Liver (tissue), 9 donors: ENCODE results near the gene GMPR. TPM values are rescaled to one million over a fixed set of nuclear protein-coding genes. Genes with fewer than 3 reads are reported as not detected.

Experiments used
- DNase-seq: peaks from one replicate; pipeline ENCODE4 v3.0.0-alpha.2; 2017; ENCODE audit warnings: low spot score
- H3K27ac ChIP-seq, 2 donors: one replicate each; pipeline ENCODE4 v1.7.0; 2013; ENCODE audit warnings: inconsistent platforms in 2 of 2, low read length in 2 of 2, control low read depth in 1 of 2, low read depth in 1 of 2, mild to moderate bottlenecking in 1 of 2
- H3K27me3 ChIP-seq, 4 donors: one replicate each; pipeline versions ENCODE4 v1.6.1 to v1.7.0; 2013; ENCODE audit warnings: low read length in 3 of 4, inconsistent platforms in 1 of 4, mild to moderate bottlenecking in 1 of 4, moderate library complexity in 1 of 4; ENCODE audit not compliant: control insufficient read depth in 4 of 4, insufficient read depth in 4 of 4
- H3K36me3 ChIP-seq, 4 donors: one replicate each; pipeline versions ENCODE4 v1.6.1 to v1.7.0; 2013; ENCODE audit warnings: low read length in 3 of 4, mild to moderate bottlenecking in 3 of 4, low read depth in 1 of 4, moderate library complexity in 1 of 4; ENCODE audit not compliant: control insufficient read depth in 4 of 4, insufficient read depth in 3 of 4
- H3K4me1 ChIP-seq, 4 donors: one replicate each; pipeline versions ENCODE4 v1.6.1 to v1.7.0; 2013; ENCODE audit warnings: low read length in 3 of 4, mild to moderate bottlenecking in 3 of 4, moderate library complexity in 1 of 4; ENCODE audit not compliant: control insufficient read depth in 4 of 4, insufficient read depth in 4 of 4
- H3K4me3 ChIP-seq, 3 donors: one replicate each; pipeline versions ENCODE4 v1.6.1 to v1.7.0; 2013; ENCODE audit warnings: low read length in 3 of 3, control low read depth in 1 of 3, low read depth in 1 of 3, mild to moderate bottlenecking in 1 of 3
- H3K9ac ChIP-seq, 2 donors: one replicate each; pipeline ENCODE4 v1.7.0; 2013; ENCODE audit warnings: low read length in 2 of 2, mild to moderate bottlenecking in 2 of 2, moderate library complexity in 2 of 2, control low read depth in 1 of 2, low read depth in 1 of 2
- H3K9me3 ChIP-seq, 4 donors: one replicate each; pipeline versions ENCODE4 v1.6.1 to v1.7.0; 2013; ENCODE audit warnings: low read length in 3 of 4; ENCODE audit not compliant: control insufficient read depth in 4 of 4
- CTCF ChIP-seq: fragments of 150-350 bp; IDR thresholded peaks from 2 replicates; pipeline ENCODE4 v1.5.1; 2017; ENCODE audit warnings: improper control_type of control experiment, low read depth, low read length; ENCODE audit not compliant: missing input control
- EGR1 ChIP-seq, 2 donors: IDR thresholded peaks; 2 replicates each; pipeline ENCODE4 v1.6.1; 2016 to 2018; ENCODE audit warnings: antibody characterized with exemption in 2 of 2, low read depth in 2 of 2
- FOXA1 ChIP-seq: IDR thresholded peaks from 2 replicates; pipeline ENCODE4 v1.6.1; 2016; ENCODE audit warnings: antibody characterized with exemption
- FOXA2 ChIP-seq: IDR thresholded peaks from 2 replicates; pipeline ENCODE4 v1.6.1; 2016; ENCODE audit warnings: antibody characterized with exemption
- HNF4A ChIP-seq, 2 donors: conservative IDR thresholded peaks; 2 replicates each; pipeline ENCODE4 v1.6.1; 2016; ENCODE audit warnings: antibody characterized with exemption in 2 of 2, mild to moderate bottlenecking in 2 of 2
- JUND ChIP-seq, 2 donors: IDR thresholded peaks; 2 replicates each; pipeline ENCODE4 v1.6.1; 2016; ENCODE audit warnings: antibody characterized with exemption in 2 of 2
- RAD21 ChIP-seq, 2 donors: IDR thresholded peaks; 2 replicates each; pipeline ENCODE4 v1.6.1; 2016; ENCODE audit warnings: antibody characterized with exemption in 2 of 2, mild to moderate bottlenecking in 2 of 2
- RXRA ChIP-seq, 2 donors: IDR thresholded peaks; 2 replicates each; pipeline ENCODE4 v1.6.1; 2017 to 2018; ENCODE audit warnings: antibody characterized with exemption in 2 of 2, mild to moderate bottlenecking in 1 of 2
- SP1 ChIP-seq: IDR thresholded peaks from 2 replicates; pipeline ENCODE4 v1.6.1; 2018; ENCODE audit warnings: antibody characterized with exemption, mild to moderate bottlenecking
- TAF1 ChIP-seq: conservative IDR thresholded peaks from 2 replicates; pipeline ENCODE4 v1.6.1; 2016; ENCODE audit warnings: antibody characterized with exemption, mild to moderate bottlenecking
- YY1 ChIP-seq: IDR thresholded peaks from 2 replicates; pipeline ENCODE4 v1.6.1; 2016; ENCODE audit warnings: antibody characterized with exemption, mild to moderate bottlenecking
- WGBS: extraction: QIAGEN DNeasy Blood & Tissue Kit; methylation state at CpG from one replicate; pipeline ENCODE4 v1.1.7; 2013; 5-methylcytosine and 5-hydroxymethylcytosine counted together
- polyA plus RNA-seq, 2 donors: library from polyadenylated mRNA; stranded (reverse) in 1 of 2; unstranded in 1 of 2; fragments of 200-250 nt in 1 of 2; fragments of >200 nt in 1 of 2; fragmentation: Nextera tagmentation in 1 of 2; extraction: Ambion mirVana in 1 of 2; gene quantifications; one replicate each; pipeline versions ENCODE4 v1.2.1 to v1.2.3, GENCODE V29; 2013 to 2015
- total RNA-seq, 2 donors: library from RNA; depleted of rRNA; stranded (reverse); fragments of >200 nt; gene quantifications; one replicate each; pipeline ENCODE4 v1.2.3, GENCODE V29; 2014
- TF ChIP-seq, protein P1 (sequence below): IDR thresholded peaks from 2 replicates; pipeline ENCODE4 v1.6.1; 2016; ENCODE audit warnings: antibody characterized with exemption
- TF ChIP-seq, protein P2 (sequence below): IDR thresholded peaks from 2 replicates; pipeline ENCODE4 v1.6.1; 2016; ENCODE audit warnings: antibody characterized with exemption
- TF ChIP-seq, protein P3 (sequence below): IDR thresholded peaks from 2 replicates; pipeline ENCODE4 v1.6.1; 2016; ENCODE audit warnings: antibody characterized with exemption, mild to moderate bottlenecking
- donor health status: healthy.
- donor health status: healthy.
- donor health status: healthy.
- donor health status: healthy.
- donor health status: healthy.

GMPR gene
- total and polyA plus RNA-seq, 4 donors = 2.1 to 50.2 (median 4.2) TPM

GRCh38 chr6:16338577-16339264 lies 100.3 kb downstream of the GMPR start:
- Histone ChIP-seq H3K27me3 (no peaks in the 10 kb centered on the region), H3K9me3 (no peaks in the 10 kb centered on the region), H3K4me3 (no peak overlapping the region), H3K9ac (no peak overlapping the region), H3K27ac (no peak overlapping the region), H3K4me1 (peaks cover 0 to 2% (median under 1%) of the 10 kb centered on the region in 4 donors), H3K36me3 (no peaks in the 10 kb centered on the region)
- 81% methylated on average over 10 of the region's 10 CpGs for WGBS
- DNase-seq = no peak
- TF ChIP-seq FOXA1 = no peak
- no peak for TF ChIP-seq RXRA (IDR thresholded peaks at IDR 0.05)
- TF ChIP-seq YY1 = no peak
- TF ChIP-seq SP1 = no peak
- TF ChIP-seq TAF1 = no peak
- no peak for TF ChIP-seq CTCF
- no peak for TF ChIP-seq JUND (IDR thresholded peaks at IDR 0.05)
- no peak for TF ChIP-seq HNF4A (conservative IDR thresholded peaks at IDR 0.05)
- TF ChIP-seq, protein P1, sequence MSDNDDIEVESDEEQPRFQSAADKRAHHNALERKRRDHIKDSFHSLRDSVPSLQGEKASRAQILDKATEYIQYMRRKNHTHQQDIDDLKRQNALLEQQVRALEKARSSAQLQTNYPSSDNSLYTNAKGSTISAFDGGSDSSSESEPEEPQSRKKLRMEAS = no peak
- TF ChIP-seq RAD21 (IDR thresholded peaks at IDR 0.05) = no peak
- TF ChIP-seq, protein P2, sequence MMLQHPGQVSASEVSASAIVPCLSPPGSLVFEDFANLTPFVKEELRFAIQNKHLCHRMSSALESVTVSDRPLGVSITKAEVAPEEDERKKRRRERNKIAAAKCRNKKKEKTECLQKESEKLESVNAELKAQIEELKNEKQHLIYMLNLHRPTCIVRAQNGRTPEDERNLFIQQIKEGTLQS = no peak

GRCh38 chr6:16339265-16339587 lies 100.8 kb downstream of the GMPR start:
- DNase-seq = no peak
- Histone ChIP-seq H3K27ac (no peak overlapping the region), H3K9me3 (no peaks in the 10 kb centered on the region), H3K9ac (no peak overlapping the region), H3K36me3 (no peaks in the 10 kb centered on the region), H3K4me3 (no peak overlapping the region), H3K4me1 (no peaks in the 10 kb centered on the region), H3K27me3 (no peaks in the 10 kb centered on the region)
- no peak for TF ChIP-seq TAF1
- TF ChIP-seq, protein P3, sequence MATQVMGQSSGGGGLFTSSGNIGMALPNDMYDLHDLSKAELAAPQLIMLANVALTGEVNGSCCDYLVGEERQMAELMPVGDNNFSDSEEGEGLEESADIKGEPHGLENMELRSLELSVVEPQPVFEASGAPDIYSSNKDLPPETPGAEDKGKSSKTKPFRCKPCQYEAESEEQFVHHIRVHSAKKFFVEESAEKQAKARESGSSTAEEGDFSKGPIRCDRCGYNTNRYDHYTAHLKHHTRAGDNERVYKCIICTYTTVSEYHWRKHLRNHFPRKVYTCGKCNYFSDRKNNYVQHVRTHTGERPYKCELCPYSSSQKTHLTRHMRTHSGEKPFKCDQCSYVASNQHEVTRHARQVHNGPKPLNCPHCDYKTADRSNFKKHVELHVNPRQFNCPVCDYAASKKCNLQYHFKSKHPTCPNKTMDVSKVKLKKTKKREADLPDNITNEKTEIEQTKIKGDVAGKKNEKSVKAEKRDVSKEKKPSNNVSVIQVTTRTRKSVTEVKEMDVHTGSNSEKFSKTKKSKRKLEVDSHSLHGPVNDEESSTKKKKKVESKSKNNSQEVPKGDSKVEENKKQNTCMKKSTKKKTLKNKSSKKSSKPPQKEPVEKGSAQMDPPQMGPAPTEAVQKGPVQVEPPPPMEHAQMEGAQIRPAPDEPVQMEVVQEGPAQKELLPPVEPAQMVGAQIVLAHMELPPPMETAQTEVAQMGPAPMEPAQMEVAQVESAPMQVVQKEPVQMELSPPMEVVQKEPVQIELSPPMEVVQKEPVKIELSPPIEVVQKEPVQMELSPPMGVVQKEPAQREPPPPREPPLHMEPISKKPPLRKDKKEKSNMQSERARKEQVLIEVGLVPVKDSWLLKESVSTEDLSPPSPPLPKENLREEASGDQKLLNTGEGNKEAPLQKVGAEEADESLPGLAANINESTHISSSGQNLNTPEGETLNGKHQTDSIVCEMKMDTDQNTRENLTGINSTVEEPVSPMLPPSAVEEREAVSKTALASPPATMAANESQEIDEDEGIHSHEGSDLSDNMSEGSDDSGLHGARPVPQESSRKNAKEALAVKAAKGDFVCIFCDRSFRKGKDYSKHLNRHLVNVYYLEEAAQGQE = no peak
- no peak for TF ChIP-seq RXRA (IDR thresholded peaks at IDR 0.05)
- no peak for TF ChIP-seq EGR1 (IDR thresholded peaks at IDR 0.05; ENCODE audit: low read depth in 2 of 2)
- no peak for TF ChIP-seq FOXA2
- WGBS = 90% methylated on average over 3 of the region's 3 CpGs
